GM18498 (cell line): ENCODE measurements around the gene CYP27B1.

Source experiments
- ATAC-seq: cut with Tn5 transposase; IDR thresholded peaks from one replicate; pipeline ENCODE4 v1.9.1; 2021; ENCODE audit warnings: mild to moderate bottlenecking, moderate library complexity; ENCODE audit not compliant: unreplicated experiment

CYP27B1 gene

GRCh38 chr12:57767876-57768275 lies 998 bp upstream of the CYP27B1 start:
- no peak for ATAC-seq

GRCh38 chr12:57767305-57767698 lies 424 bp upstream of the CYP27B1 start:
- no peak for ATAC-seq

GRCh38 chr12:57765698-57766463 lies 997 bp downstream of the CYP27B1 start:
- peak; percentile 1 for ATAC-seq

- ATAC-seq, result peak; percentile 63
Observed at GRCh38 chr12:57765003-57765697, 1.7 kb downstream of the CYP27B1 start.

GRCh38 chr12:57764662-57765002 lies 2.2 kb downstream of the CYP27B1 start:
- peak; percentile 15 for ATAC-seq

- no peak for ATAC-seq
Observed at GRCh38 chr12:57763881-57764661, 2.8 kb downstream of the CYP27B1 start.

GRCh38 chr12:57762463-57762862 lies 4.4 kb downstream of the CYP27B1 start:
- no peak for ATAC-seq

GRCh38 chr12:57761391-57761998 lies 5.4 kb downstream of the CYP27B1 start:
- ATAC-seq, result no peak

- ATAC-seq, result no peak
Observed at GRCh38 chr12:57760347-57760982, 6.4 kb downstream of the CYP27B1 start.

GRCh38 chr12:57759360-57759980 lies 7.4 kb downstream of the CYP27B1 start:
- ATAC-seq, result no peak

- no peak for ATAC-seq
Observed at GRCh38 chr12:57758552-57759359, 8.1 kb downstream of the CYP27B1 start.

- no peak for ATAC-seq
Observed at GRCh38 chr12:57757771-57758170, 9.1 kb downstream of the CYP27B1 start.

GRCh38 chr12:57756406-57757341 lies 10.2 kb downstream of the CYP27B1 start:
- no peak for ATAC-seq

- no peak for ATAC-seq
Observed at GRCh38 chr12:57755454-57756372, 11.2 kb downstream of the CYP27B1 start.

- ATAC-seq, result no peak
Observed at GRCh38 chr12:57755194-57755453, 11.8 kb downstream of the CYP27B1 start.

GRCh38 chr12:57754411-57755193 lies 12.3 kb downstream of the CYP27B1 start, which contains the start of gene MARCHF9:
Gene MARCHF9 (plus strand): TSS chr12:57755103. CDS start chr12:57755529, 426 bp downstream.
- peak; percentile 39 for ATAC-seq
